Measurements from ENCODE around the gene UGT1A1.

Gene UGT1A1

DNA sequence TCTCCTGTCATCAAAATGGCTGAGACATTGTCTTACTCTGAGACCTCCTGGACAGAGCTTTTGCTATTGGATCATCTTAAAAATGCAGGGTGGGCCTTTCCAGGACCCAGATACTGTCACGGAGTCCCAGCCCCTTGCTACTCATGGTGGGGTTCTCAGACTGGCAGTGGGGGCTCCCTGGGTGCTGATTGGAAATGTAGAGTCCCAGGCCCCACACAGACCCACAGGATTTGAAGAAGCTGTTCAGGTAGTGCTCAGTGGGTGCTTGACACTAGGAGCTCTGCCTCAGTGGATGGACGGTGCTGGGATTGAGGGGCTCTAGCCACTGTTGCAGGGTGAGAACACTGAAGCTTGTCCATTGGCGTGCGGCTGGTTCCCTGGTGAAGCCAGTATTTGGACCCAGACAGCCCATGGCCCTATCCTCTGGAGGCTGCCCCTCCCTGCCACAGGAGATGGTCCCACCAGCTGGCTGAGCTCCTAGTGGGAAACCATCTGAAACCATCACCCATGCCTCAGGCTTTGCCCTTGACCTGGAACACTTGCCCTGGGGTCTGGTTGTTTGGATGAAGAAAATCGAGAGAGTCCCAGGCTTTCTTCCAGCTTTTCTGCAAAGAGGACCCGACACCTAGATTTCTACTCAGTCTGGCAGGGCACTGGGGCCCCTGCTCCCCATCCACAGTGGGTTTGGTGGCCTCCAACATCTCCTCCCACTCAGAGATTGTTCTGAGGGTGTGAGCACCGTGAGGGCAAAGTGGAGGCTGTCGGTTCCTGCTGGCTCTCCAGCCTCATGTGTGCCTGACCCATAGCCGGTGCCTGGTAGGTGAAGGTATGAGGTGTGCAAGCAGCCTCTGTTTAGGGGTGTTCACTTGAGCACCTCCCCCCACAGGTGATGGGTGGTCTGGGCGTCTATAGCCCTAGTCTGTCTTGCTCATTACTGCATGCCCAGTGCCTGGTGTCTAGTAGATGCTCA, 48.2 kb downstream of the UGT1A1 start:
- no peak overlapping the region for H3K4me3 ChIP-seq (ENCODE audit: low read depth, low read length)
- in situ Hi-C loops (cut with HindIII; ENCODE audit: low sequenced_read_pairs): no loop called here
- TF ChIP-seq, protein P1, sequence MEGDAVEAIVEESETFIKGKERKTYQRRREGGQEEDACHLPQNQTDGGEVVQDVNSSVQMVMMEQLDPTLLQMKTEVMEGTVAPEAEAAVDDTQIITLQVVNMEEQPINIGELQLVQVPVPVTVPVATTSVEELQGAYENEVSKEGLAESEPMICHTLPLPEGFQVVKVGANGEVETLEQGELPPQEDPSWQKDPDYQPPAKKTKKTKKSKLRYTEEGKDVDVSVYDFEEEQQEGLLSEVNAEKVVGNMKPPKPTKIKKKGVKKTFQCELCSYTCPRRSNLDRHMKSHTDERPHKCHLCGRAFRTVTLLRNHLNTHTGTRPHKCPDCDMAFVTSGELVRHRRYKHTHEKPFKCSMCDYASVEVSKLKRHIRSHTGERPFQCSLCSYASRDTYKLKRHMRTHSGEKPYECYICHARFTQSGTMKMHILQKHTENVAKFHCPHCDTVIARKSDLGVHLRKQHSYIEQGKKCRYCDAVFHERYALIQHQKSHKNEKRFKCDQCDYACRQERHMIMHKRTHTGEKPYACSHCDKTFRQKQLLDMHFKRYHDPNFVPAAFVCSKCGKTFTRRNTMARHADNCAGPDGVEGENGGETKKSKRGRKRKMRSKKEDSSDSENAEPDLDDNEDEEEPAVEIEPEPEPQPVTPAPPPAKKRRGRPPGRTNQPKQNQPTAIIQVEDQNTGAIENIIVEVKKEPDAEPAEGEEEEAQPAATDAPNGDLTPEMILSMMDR (IDR thresholded peaks at IDR 0.05; ENCODE audit: low read depth, low read length): no peak
- no peak for DNase-seq (ENCODE audit: low read depth, low spot score)

DNA sequence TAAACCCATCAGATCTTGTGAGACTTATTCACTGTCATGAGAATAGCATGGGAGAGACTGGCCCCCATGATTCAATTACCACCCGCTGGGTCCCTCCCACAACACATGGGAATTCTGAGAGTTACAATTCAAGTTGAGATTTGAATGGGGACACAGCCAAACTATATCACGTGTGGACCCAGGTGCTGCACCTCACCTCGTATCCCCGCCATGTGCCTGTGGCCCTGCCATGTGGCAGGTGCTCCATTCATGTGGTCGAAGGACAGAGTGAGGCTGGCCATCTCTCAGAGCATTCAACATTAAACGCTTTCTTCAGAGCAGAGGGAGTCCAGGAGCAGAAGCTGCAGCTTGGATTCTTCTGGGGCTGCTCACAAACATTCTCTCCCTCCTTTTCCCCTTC, 50.3 kb downstream of the UGT1A1 start:
- DNase-seq (ENCODE audit: low read depth, low spot score): no peak
- in situ Hi-C loops (cut with HindIII; ENCODE audit: low sequenced_read_pairs): no loop called here
- H3K4me3 ChIP-seq (ENCODE audit: low read depth, low read length): no peak overlapping the region

GRCh38 chr2:233811087-233811486, 51.0 kb downstream of the UGT1A1 start:
- TF ChIP-seq, protein P1 (IDR thresholded peaks at IDR 0.05; ENCODE audit: low read depth, low read length): no peak
- in situ Hi-C loops (cut with HindIII; ENCODE audit: low sequenced_read_pairs): no loop called here
- H3K4me3 ChIP-seq (ENCODE audit: low read depth, low read length): no peak overlapping the region
- DNase-seq (ENCODE audit: low read depth, low spot score): no peak

More for the DNA sequence above, 50.3 kb downstream of the UGT1A1 start:
- TF ChIP-seq, protein P1 (IDR thresholded peaks at IDR 0.05; ENCODE audit: low read depth, low read length): no peak

DNA sequence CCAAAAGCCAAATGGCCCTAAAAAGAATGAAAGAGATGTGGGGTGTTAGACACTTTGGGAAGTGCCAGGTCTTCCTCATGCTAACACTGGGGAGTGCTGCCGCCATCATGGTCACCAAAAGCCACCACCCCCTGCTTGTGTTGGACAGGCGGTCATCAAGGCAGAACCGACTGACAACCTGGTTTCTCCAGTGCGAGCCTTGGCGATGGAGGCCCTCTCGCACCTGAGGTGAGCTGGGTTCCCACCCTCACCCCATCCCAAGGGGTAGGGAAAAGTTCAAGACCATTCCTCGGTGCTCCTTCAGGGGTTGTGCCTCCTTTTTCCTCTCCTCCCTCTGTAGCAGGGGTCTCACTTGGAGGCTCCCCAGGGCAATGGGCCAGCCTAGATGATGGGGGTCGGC, 51.7 kb downstream of the UGT1A1 start:
- DNase-seq (ENCODE audit: low read depth, low spot score): no peak
- TF ChIP-seq, protein P1 (IDR thresholded peaks at IDR 0.05; ENCODE audit: low read depth, low read length): no peak
- in situ Hi-C loops (cut with HindIII; ENCODE audit: low sequenced_read_pairs): no loop called here
- no peak overlapping the region for H3K4me3 ChIP-seq (ENCODE audit: low read depth, low read length)

DNA sequence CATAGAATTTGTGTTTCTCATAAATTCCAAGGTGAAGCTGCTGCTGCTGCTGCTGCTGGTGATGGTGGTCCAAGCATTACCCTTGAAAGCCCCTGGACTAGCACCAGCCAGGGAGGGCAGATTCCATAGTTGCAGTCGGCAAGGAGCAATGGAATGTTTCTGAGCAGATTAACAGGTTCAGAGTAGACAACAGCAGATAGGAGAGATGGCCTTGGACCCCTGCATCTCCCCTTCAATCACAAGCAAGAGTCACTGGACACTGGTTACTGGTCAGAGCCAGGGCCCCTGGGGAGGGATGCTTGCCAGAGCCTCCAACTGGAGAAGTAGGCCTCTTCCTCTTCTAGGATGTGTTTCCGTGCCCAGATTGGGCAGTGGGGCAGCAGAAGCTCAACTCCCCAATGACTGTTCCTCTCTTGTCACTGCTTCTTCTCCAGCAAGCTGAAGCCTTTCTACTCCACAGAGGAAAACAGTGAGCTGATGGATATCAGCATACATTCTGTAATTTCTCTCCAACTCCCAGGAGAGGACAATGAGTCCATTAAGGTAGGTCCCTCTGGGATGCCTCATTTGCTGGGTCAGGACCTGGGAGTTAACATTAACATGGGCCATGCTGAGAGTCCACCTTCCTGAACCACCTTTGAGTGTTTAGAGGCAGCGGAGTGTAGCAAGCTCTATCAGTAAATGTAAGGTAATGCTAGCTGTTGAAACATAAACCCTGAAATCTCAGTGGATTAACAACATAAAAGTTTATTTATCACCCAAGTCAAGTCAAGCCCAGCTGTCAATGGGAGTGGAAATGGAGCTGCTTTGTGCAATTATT, 53.4 kb downstream of the UGT1A1 start:
- no peak for DNase-seq (ENCODE audit: low read depth, low spot score)
- no peak overlapping the region for H3K4me3 ChIP-seq (ENCODE audit: low read depth, low read length)
- TF ChIP-seq, protein P1 (IDR thresholded peaks at IDR 0.05; ENCODE audit: low read depth, low read length): no peak
- in situ Hi-C loops (cut with HindIII; ENCODE audit: low sequenced_read_pairs): no loop called here

GRCh38 chr2:233814056-233814835, 54.2 kb downstream of the UGT1A1 start:
- TF ChIP-seq, protein P1 (IDR thresholded peaks at IDR 0.05; ENCODE audit: low read depth, low read length): no peak
- in situ Hi-C loops (cut with HindIII; ENCODE audit: low sequenced_read_pairs): no loop called here
- no peak for DNase-seq (ENCODE audit: low read depth, low spot score)
- no peak overlapping the region for H3K4me3 ChIP-seq (ENCODE audit: low read depth, low read length)

Data from astrocyte of the spinal cord (primary cell).